Measurements from ENCODE around the gene HARBI1. TPM values are rescaled to one million over a fixed set of nuclear protein-coding genes. Genes with fewer than 3 reads are reported as not detected.

HARBI1 gene
- total RNA-seq, 1 experiment from 2014 or later = 6.3 TPM

DNA sequence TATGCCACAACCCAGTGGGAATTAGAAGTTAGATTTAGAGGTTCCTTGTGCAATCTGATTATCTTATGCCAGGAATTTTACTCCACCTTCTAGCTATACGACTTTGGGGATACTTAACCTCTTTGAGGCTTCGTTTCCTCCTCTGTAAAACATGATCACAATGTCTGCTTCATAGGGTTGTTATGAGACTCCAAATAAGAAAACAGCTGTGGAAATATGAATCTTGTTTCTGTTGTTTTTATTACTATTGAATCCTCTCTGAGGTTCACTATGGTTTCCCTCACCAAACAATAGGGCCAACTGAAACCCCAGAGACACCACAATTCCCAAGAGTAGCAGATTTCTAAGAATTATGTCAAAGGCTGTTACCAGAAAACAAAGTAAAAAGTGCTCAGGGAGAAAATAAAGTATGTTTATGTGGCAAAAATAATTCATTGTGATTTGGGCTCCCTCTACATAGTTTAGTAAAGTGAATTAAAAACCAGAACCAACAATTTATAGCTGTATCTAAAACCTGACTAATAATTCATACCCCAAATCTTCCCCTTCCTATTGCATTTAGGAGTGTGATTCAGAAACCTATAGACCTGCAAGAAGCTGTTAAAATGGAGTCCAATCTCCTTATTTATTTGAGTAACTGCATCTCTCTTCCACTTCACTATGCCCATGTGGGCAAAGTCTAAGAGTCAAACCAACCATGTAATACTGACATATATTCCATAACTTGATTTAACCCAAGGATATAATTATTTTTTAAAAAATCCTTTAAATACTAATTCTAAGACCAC is 61.6 kb downstream of the HARBI1 start:
- Histone ChIP-seq H2BK120ac (ENCODE audit: low read depth, low read length, poor library complexity, severe bottlenecking) (no peak overlapping the region), H2AFZ (ENCODE audit: low read length) (no peak overlapping the region), H3K56ac (ENCODE audit: insufficient read length, low read depth, low read length) (no peak overlapping the region), H3T11ph (ENCODE audit: low read length) (no peak overlapping the region), H4K91ac (ENCODE audit: insufficient read length, low read depth, low read length) (no peak overlapping the region), H4K20me1 (ENCODE audit: control insufficient read depth, insufficient read depth, insufficient read length) (no peaks in the 10 kb centered on the region), H3K23ac (ENCODE audit: insufficient read length, low read depth, low read length) (no peak overlapping the region), H3K27me3 (ENCODE audit: insufficient read depth, low read length) (no peaks in the 10 kb centered on the region), H2BK12ac (ENCODE audit: insufficient read length, low read depth, low read length) (no peak overlapping the region), H2BK5ac (ENCODE audit: insufficient read length, low read length) (no peak overlapping the region), H3K9ac (ENCODE audit: extremely low read depth, insufficient read length, low read length) (no peak overlapping the region), H3K4ac (ENCODE audit: low read depth, low read length) (no peak overlapping the region), H3K23me2 (ENCODE audit: insufficient read length, low read depth, low read length, poor library complexity, severe bottlenecking) (no peaks in the 10 kb centered on the region), H3K14ac (ENCODE audit: insufficient read depth, low read length) (no peak overlapping the region), H3K79me2 (ENCODE audit: insufficient read depth, low read length) (peaks cover 1% of the 10 kb centered on the region; the same call in 1 of the 2 replicates), H3K79me1 (ENCODE audit: insufficient read depth, low read depth, low read length, poor library complexity, severe bottlenecking) (peaks cover 4% of the 10 kb centered on the region), H3K18ac (ENCODE audit: insufficient read length, low read depth, low read length) (no peak overlapping the region), H3K4me1 (ENCODE audit: insufficient read depth, low read length) (peaks cover 3% of the 10 kb centered on the region; the same call in 1 of the 2 replicates), H2BK15ac (ENCODE audit: low read depth, low read length) (no peak overlapping the region), H3K4me2 (ENCODE audit: insufficient read depth, insufficient read length, low read length) (no peak overlapping the region), H3K27ac (ENCODE audit: insufficient read length, low read depth, low read length) (peak overlapping the region; percentile 39), H4K5ac (ENCODE audit: insufficient read length, low read depth, low read length) (no peak overlapping the region), H2BK20ac (ENCODE audit: low read depth, low read length, poor library complexity, severe bottlenecking) (no peak overlapping the region), H3K9me3 (ENCODE audit: control insufficient read depth, low read depth, low read length) (no peaks in the 10 kb centered on the region), H2AK5ac (ENCODE audit: insufficient read length, low read length) (no peak overlapping the region), H4K8ac (replicated peaks; ENCODE audit: insufficient read length, low read depth, low read length) (no peak overlapping the region)
- no peak for DNase-seq
- H3K4me3 Mint-ChIP-seq = no peak overlapping the region
- TF ChIP-seq, protein P1, sequence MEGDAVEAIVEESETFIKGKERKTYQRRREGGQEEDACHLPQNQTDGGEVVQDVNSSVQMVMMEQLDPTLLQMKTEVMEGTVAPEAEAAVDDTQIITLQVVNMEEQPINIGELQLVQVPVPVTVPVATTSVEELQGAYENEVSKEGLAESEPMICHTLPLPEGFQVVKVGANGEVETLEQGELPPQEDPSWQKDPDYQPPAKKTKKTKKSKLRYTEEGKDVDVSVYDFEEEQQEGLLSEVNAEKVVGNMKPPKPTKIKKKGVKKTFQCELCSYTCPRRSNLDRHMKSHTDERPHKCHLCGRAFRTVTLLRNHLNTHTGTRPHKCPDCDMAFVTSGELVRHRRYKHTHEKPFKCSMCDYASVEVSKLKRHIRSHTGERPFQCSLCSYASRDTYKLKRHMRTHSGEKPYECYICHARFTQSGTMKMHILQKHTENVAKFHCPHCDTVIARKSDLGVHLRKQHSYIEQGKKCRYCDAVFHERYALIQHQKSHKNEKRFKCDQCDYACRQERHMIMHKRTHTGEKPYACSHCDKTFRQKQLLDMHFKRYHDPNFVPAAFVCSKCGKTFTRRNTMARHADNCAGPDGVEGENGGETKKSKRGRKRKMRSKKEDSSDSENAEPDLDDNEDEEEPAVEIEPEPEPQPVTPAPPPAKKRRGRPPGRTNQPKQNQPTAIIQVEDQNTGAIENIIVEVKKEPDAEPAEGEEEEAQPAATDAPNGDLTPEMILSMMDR (conservative IDR thresholded peaks at IDR 0.05) = no peak
- H3K27me3 Mint-ChIP-seq (ENCODE audit: low read depth) = no peaks in the 10 kb centered on the region
- peaks cover 18 to 27% of the 10 kb centered on the region in 2 experiments for H3K4me1 Mint-ChIP-seq
- H3K27ac Mint-ChIP-seq = peak overlapping the region in 1 of 3 experiments; percentile 95; a peak in 3 of 7 replicates
- no CpG with 5 or more reads among the region's 2 CpGs for WGBS (ENCODE audit: extremely low coverage, insufficient read length, low lambda C conversion rate)
- no peaks in the 10 kb centered on the region for H3K9me3 Mint-ChIP-seq
- no peaks in the 10 kb centered on the region for H3K36me3 Mint-ChIP-seq (ENCODE audit: insufficient read depth in 1 of 3, low read depth in 3 of 3)
